Activated T-helper 1 cell treated with anti-CD3 and anti-CD28 coated beads, Interleukin-12 subunit alpha, Interleukin-12 subunit beta, Interleukin-2, Interleukin-4 antibody, amounts not matched to agents 30 ng/mL and 10 ng/mL and 1 ng/mL, durations not matched to agents 14 hours and 24 hours and 36 hours (primary cell): ENCODE measurements around the gene OSBPL2. TPM values are rescaled to one million over a fixed set of nuclear protein-coding genes. Genes with fewer than 3 reads are reported as not detected.

Experiments
- DNase-seq: peaks from one replicate; pipeline ENCODE4 v3.0.0; 2021; ENCODE audit warnings: low spot score
- H3K27ac Mint-ChIP-seq: one replicate; pipeline ENCODE4 v1.8.0; 2021; ENCODE audit warnings: mild to moderate bottlenecking, mixed read lengths
- H3K27me3 Mint-ChIP-seq: one replicate; pipeline ENCODE4 v1.8.0; 2022; ENCODE audit warnings: mild to moderate bottlenecking, moderate library complexity, mixed read lengths; ENCODE audit not compliant: insufficient read depth
- H3K36me3 Mint-ChIP-seq: one replicate; pipeline ENCODE4 v1.8.0; 2021; ENCODE audit warnings: low read depth, mixed read lengths
- H3K4me1 Mint-ChIP-seq: one replicate; pipeline ENCODE4 v1.8.0; 2021; ENCODE audit warnings: low read depth, mixed read lengths
- H3K4me3 Mint-ChIP-seq: one replicate; pipeline ENCODE4 v1.8.0; 2021; ENCODE audit warnings: mild to moderate bottlenecking, moderate library complexity, mixed read lengths
- H3K9me3 Mint-ChIP-seq: one replicate; pipeline ENCODE4 v1.8.0; 2021; ENCODE audit warnings: mixed read lengths
- intact Hi-C: fragments of 100-400 bp; cut with micrococcal nuclease; formaldehyde crosslinking; loops from one replicate; pipeline ENCODE4 v1.15.1; 2024
- total RNA-seq: library from RNA; stranded (reverse); gene quantifications from 2 replicates; pipeline ENCODE4 v1.2.3, GENCODE V29; 2022

Gene OSBPL2
- total RNA-seq, 1 donor from 2014 or later = 27.0 TPM

GRCh38 chr20:62284448-62284847 lies 46.1 kb downstream of the OSBPL2 start:
- intact Hi-C loops = no loop called here

GRCh38 chr20:62285151-62285550 lies 46.8 kb downstream of the OSBPL2 start:
- no peaks in the 10 kb centered on the region for H3K27me3 Mint-ChIP-seq
- H3K36me3 Mint-ChIP-seq = peaks cover 13% of the 10 kb centered on the region
- no peak overlapping the region for H3K4me3 Mint-ChIP-seq
- intact Hi-C loops = no loop called here
- H3K9me3 Mint-ChIP-seq = no peaks in the 10 kb centered on the region
- H3K4me1 Mint-ChIP-seq = no peaks in the 10 kb centered on the region
- DNase-seq = no peak
- H3K27ac Mint-ChIP-seq = no peak overlapping the region

More at GRCh38 chr20:62284448-62284847, 46.1 kb downstream of the OSBPL2 start:
- Mint-ChIP-seq H3K4me3 (no peak overlapping the region), H3K9me3 (no peaks in the 10 kb centered on the region), H3K27me3 (no peaks in the 10 kb centered on the region), H3K27ac (no peak overlapping the region), H3K36me3 (peaks cover 13% of the 10 kb centered on the region), H3K4me1 (no peaks in the 10 kb centered on the region)
- DNase-seq = no peak

GRCh38 chr20:62285722-62286121 lies 47.4 kb downstream of the OSBPL2 start:
- no peak overlapping the region for H3K27ac Mint-ChIP-seq
- H3K36me3 Mint-ChIP-seq = peaks cover 13% of the 10 kb centered on the region
- no peaks in the 10 kb centered on the region for H3K9me3 Mint-ChIP-seq
- no peaks in the 10 kb centered on the region for H3K27me3 Mint-ChIP-seq
- H3K4me1 Mint-ChIP-seq = no peaks in the 10 kb centered on the region
- no peak overlapping the region for H3K4me3 Mint-ChIP-seq
- intact Hi-C loops = no loop called here
- no peak for DNase-seq

- H3K27ac Mint-ChIP-seq = no peak overlapping the region
- H3K36me3 Mint-ChIP-seq = peaks cover 14% of the 10 kb centered on the region
- no peaks in the 10 kb centered on the region for H3K27me3 Mint-ChIP-seq
- H3K4me3 Mint-ChIP-seq = no peak overlapping the region
- H3K4me1 Mint-ChIP-seq = no peaks in the 10 kb centered on the region
- intact Hi-C loops = no loop called here
- DNase-seq = no peak
- H3K9me3 Mint-ChIP-seq = no peaks in the 10 kb centered on the region
Observed at GRCh38 chr20:62286493-62287064, 48.3 kb downstream of the OSBPL2 start.

GRCh38 chr20:62287129-62287528 lies 48.8 kb downstream of the OSBPL2 start:
- H3K27ac Mint-ChIP-seq = no peak overlapping the region
- H3K27me3 Mint-ChIP-seq = no peaks in the 10 kb centered on the region
- peaks cover 9% of the 10 kb centered on the region for H3K36me3 Mint-ChIP-seq
- no peak for DNase-seq
- H3K9me3 Mint-ChIP-seq = no peaks in the 10 kb centered on the region
- intact Hi-C loops = no loop called here
- H3K4me1 Mint-ChIP-seq = no peaks in the 10 kb centered on the region
- no peak overlapping the region for H3K4me3 Mint-ChIP-seq

- intact Hi-C loops = no loop called here
- Mint-ChIP-seq H3K27me3 (no peaks in the 10 kb centered on the region), H3K36me3 (peaks cover 11% of the 10 kb centered on the region), H3K27ac (no peak overlapping the region), H3K4me1 (no peaks in the 10 kb centered on the region), H3K9me3 (no peaks in the 10 kb centered on the region), H3K4me3 (no peak overlapping the region)
- no peak for DNase-seq
Observed at GRCh38 chr20:62287759-62288534, 49.6 kb downstream of the OSBPL2 start.

- peaks cover 11% of the 10 kb centered on the region for H3K36me3 Mint-ChIP-seq
- intact Hi-C loops = no loop called here
- H3K27ac Mint-ChIP-seq = no peak overlapping the region
- H3K4me1 Mint-ChIP-seq = no peaks in the 10 kb centered on the region
- no peak for DNase-seq
- H3K27me3 Mint-ChIP-seq = no peaks in the 10 kb centered on the region
- H3K4me3 Mint-ChIP-seq = no peak overlapping the region
- H3K9me3 Mint-ChIP-seq = no peaks in the 10 kb centered on the region
Observed at GRCh38 chr20:62288535-62289105, 50.3 kb downstream of the OSBPL2 start.

- Mint-ChIP-seq H3K36me3 (peaks cover 12% of the 10 kb centered on the region), H3K27ac (no peak overlapping the region), H3K9me3 (no peaks in the 10 kb centered on the region), H3K4me1 (no peaks in the 10 kb centered on the region), H3K4me3 (no peak overlapping the region), H3K27me3 (no peaks in the 10 kb centered on the region)
- intact Hi-C loops = no loop called here
- DNase-seq = no peak
Observed at GRCh38 chr20:62289131-62289530, 50.8 kb downstream of the OSBPL2 start.

- no peaks in the 10 kb centered on the region for H3K27me3 Mint-ChIP-seq
- no peaks in the 10 kb centered on the region for H3K9me3 Mint-ChIP-seq
- H3K36me3 Mint-ChIP-seq = peaks cover 13% of the 10 kb centered on the region
- no peaks in the 10 kb centered on the region for H3K4me1 Mint-ChIP-seq
- no peak overlapping the region for H3K4me3 Mint-ChIP-seq
- H3K27ac Mint-ChIP-seq = no peak overlapping the region
- intact Hi-C loops = no loop called here
- DNase-seq = no peak
Observed at GRCh38 chr20:62289898-62290297, 51.6 kb downstream of the OSBPL2 start.

GRCh38 chr20:62291251-62292066 lies 53.1 kb downstream of the OSBPL2 start:
- intact Hi-C loops = no loop called here
- no peaks in the 10 kb centered on the region for H3K4me1 Mint-ChIP-seq
- no peak for DNase-seq
- no peaks in the 10 kb centered on the region for H3K27me3 Mint-ChIP-seq
- H3K9me3 Mint-ChIP-seq = no peaks in the 10 kb centered on the region
- H3K4me3 Mint-ChIP-seq = no peak overlapping the region
- no peak overlapping the region for H3K27ac Mint-ChIP-seq
- peaks cover 15% of the 10 kb centered on the region for H3K36me3 Mint-ChIP-seq

GRCh38 chr20:62292108-62292507 lies 53.8 kb downstream of the OSBPL2 start:
- H3K4me1 Mint-ChIP-seq = no peaks in the 10 kb centered on the region
- H3K36me3 Mint-ChIP-seq = peaks cover 15% of the 10 kb centered on the region
- no peak overlapping the region for H3K27ac Mint-ChIP-seq
- DNase-seq = no peak
- H3K9me3 Mint-ChIP-seq = no peaks in the 10 kb centered on the region
- H3K27me3 Mint-ChIP-seq = no peaks in the 10 kb centered on the region
- no peak overlapping the region for H3K4me3 Mint-ChIP-seq
- intact Hi-C loops = no loop called here

- no peak for DNase-seq
- intact Hi-C loops = no loop called here
- Mint-ChIP-seq H3K36me3 (peaks cover 15% of the 10 kb centered on the region), H3K9me3 (no peaks in the 10 kb centered on the region), H3K4me1 (no peaks in the 10 kb centered on the region), H3K4me3 (no peak overlapping the region), H3K27me3 (no peaks in the 10 kb centered on the region), H3K27ac (no peak overlapping the region)
Observed at GRCh38 chr20:62293111-62293784, 54.9 kb downstream of the OSBPL2 start.
